ENCODE data around the gene TCF7.
"Not testable (repeated sequence)": the region's sequence is repeated elsewhere in the genome, so short reads cannot be mapped to it uniquely, and the experiment has no call there.

The TCF7 gene

GRCh38 chr5:134146651-134147518 lies 32.4 kb downstream of the TCF7 start:
- DNase-seq, result no peak

DNA sequence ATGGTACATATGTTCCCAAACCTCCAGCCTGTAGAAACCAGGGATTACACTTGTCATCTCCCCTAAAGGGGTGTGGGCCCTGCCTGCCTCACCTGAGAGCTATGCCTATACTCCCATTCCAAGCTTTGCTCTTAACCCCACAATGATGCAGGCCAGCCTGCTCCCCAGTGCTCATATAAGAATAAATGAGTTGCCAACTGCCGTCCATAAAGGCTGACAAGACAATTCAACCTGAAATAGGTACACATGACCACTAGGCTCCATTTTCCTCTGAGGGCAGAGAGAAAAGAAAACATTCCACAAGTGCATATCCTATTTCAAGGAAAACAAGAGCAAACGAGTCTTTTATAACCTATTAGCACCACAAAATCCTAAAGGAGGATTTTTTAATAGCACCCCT lies 33.8 kb downstream of the TCF7 start:
- no peak for DNase-seq

DNA sequence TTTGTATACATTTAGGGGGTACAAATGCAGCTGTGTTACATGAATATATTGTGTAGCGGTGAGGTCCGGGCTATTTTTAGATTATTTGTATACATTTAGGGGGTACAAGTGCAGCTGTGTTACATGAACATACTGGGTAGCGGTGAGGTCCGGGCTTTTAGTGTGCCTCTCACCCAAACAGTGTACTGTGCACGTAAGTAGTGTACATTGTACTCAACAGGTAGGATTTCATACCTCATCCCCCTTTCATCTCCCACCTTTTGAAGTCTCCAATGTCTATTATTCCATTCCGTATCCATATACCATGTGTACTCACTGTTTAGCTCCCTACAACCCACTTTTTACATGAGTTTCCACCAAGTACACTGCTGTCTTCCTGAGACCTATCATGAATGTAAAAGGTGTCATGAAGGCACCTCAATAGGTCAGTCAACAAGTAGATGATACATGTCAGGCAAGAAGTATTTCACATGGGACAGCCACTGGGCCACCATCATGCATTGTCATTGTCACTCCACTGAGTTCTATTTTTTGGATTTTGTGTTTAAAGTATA lies 34.6 kb downstream of the TCF7 start:
- DNase-seq, result no peak

GRCh38 chr5:134149571-134150303 lies 35.3 kb downstream of the TCF7 start:
- DNase-seq, result no peak

DNA sequence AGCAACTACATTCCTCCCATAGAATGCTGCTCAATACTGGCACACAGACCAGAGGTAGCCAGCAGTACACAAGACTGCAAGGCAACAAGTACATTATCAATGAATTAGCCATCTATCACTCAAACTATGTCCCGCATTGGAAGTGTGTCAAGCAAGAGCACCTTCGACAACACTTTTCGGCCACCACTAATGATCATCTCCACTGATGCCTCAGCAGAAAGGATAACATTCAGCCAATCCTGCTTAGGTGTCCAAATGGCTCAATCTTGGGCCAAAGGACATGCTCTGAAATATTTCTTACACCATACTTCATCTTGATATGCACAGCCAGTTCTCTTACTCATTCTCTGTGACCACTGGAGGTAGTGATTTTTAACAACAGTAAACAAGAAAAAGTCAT lies 37.2 kb downstream of the TCF7 start:
- DNase-seq, result no peak

DNA sequence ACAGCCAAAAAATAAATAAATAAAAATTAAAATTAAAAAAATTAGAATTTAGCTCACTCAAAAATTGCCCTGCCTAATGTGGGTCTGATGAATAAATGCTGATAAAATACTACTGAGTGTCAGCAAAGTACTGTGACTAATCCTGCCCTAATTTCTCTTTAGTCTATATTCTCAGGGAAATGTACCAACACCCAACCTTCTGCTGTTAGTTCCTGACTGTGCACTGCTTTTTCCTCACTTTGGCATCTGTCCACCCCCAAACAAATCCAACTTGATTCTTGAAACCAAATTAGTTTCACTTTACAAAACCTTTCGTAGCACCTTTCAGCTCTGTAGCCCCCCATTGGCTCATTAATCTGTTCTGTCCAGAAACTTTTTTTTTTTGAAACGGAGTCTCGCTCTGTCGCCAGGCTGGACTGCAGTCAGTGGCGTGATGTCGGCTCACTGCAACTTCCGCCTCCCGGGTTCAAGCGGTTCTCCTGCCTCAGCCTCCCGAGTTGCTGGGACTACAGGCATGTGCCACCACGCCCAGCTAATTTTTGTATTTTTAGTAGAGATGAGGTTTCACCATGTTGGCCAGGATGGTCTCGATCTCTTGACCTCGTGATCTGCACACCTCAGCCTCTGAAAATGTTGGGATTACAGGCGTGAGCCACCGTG lies 37.8 kb downstream of the TCF7 start:
- DNase-seq, result not testable (repeated sequence)

- no peak for DNase-seq
These were observed 38.8 kb downstream of the TCF7 start for GRCh38 chr5:134153241-134153640.

- no peak for DNase-seq
These were observed 39.2 kb downstream of the TCF7 start for GRCh38 chr5:134153657-134154056.

DNA sequence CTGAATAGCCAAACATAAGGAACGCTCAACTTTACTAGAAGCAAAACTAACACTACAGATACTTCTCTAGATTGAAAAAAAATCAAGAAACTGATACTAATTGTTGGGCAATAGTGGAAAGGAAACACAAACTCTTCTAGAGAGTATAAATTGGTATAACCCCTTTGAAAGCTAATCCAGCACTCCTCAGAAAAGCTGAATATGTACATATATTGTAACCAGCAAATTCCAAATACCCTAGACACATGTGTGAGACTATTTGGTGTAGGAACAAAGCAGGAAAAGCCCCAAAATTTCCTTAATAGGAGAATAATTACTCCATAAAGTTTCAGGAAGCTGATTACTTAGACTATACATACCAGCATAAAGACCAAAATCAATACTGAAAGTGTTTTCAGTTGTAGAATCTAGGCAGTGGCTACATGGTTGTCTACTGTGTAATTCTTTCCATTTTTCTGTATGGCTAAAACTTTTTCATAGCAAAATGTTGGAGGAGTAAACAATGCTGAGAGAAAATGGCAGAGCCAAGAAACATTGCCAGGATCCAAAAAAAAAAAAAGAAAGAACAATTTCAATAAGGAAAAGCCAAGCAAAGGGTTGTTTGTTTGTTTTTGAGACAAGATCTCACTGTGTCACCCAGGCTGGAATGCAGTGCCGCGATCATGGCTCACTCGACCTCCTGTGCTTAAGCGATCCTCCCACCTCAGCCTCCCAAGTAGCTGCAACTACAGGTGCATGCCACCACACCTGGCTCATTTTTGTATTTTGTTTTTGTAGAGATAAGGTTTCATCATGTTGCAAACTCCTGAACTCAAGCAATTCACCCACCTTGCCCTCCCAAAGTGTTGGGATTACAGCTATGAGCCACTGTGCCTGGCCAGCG lies 47.3 kb downstream of the TCF7 start:
- peak; percentile 41 for DNase-seq

- no peak for DNase-seq
These were observed 48.1 kb downstream of the TCF7 start for GRCh38 chr5:134162592-134162991.

DNA sequence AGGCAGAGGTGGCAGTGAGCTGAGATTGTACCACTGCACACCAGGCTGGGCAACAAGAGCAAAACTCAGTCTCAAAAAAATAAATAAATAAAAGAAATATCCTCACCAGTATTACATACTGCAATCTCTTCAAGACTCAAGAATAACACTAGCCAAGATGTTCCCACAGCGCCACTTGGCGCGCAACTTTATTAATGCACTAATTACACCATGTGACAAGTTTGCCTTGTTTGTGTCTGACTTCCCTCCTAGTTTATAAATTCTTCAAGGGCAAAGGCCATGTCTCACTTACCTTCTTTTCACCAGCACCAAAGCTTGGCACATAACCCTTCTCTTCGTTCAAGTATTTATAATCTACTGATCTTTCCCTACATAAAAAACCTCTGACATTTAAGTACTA lies 57.5 kb downstream of the TCF7 start:
- no peak for DNase-seq

DNA sequence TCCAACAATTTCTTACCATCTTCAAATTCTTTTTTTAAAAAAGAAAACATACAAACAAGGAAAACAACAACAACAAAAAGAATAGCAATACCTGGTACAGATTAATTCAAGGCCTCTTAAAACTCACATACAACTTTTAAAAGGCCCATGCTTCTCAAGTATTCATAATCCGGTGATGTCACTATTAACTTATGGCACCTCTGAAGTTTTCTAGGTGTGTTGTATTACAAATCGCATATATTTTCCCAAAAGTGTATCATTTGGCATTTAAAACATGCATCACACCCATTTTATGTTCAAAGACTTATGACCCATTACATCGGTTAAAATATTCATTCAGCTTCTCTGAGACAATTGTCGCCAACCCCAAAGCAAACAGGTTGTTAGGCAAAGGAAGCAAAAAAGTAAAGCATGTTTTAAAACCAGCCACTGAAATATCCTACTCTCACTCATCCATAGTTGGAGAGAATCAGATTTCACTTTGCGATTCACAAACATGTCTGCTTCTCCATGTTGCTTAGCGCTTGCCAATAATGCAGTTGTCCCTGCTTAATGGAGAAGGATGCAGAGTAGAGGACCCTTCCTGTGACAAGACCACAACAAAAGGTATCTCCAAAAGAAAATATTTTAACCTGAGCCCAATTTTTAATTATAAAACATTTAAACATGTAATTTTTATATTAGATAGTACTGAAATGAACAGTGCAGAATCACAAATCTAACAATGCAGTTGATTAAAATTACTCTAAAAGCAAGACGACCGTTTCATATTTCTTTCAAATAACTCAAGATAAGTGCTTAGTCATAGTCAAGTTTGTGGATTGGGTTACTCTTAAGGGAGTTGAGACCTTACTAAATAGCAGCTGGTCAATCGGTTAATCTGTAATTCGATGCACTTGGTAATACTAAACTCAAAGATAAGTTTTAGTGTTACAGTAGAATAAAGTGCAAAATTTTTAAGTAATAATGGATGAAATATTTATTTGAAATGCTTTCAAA lies 60.7 kb downstream of the TCF7 start:
- peak; percentile 14 for DNase-seq

GRCh38 chr5:134175921-134176510 lies 61.5 kb downstream of the TCF7 start:
- peak; percentile 16 for DNase-seq

- peak; percentile 92 for DNase-seq
These were observed 62.3 kb downstream of the TCF7 start, which contains the start of gene SKP1 for GRCh38 chr5:134176511-134177368. TSS of gene SKP1 (minus strand) at chr5:134176950. CDS start at chr5:134174022, 2,928 bp downstream.

- DNase-seq, result no peak
These were observed 63.1 kb downstream of the TCF7 start for GRCh38 chr5:134177369-134178095.

DNA sequence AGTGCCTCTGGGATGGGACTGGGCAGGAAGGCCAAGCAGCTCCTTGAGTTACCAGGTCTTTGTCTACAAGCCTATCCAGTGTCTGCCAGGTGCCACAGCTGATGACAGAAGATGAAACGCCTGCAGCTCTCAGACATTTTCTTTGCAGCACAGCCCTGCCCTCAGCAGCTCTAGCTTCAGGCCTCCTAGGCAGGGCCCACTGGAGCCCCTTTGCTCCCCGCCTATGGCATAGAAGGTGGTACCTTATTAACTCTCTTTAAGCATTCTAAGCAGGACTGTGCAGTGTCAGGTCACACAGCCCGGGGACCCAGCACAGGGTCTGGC lies 63.6 kb downstream of the TCF7 start:
- DNase-seq, result no peak

DNA sequence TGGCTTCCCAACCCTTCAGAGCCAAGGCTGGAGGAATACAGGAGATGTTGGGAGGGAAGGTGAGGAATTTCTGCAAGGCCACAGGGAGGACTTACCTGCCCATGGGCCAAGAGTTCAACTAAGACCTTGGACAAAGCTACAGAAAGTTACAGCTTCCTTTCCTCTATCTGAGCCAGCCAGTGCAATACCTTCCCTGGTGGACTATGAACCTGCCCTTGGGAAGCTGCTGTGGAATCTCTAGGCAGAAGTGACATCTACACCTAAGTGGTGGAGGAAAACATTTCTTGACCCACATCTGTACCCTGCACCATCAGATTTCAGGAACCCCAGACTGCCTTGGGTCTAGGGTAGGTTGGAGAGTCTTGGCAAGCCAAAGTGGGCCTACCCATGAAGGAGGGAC lies 69.0 kb downstream of the TCF7 start:
- no peak for DNase-seq

- DNase-seq, result peak; percentile 80
These were observed 70.0 kb downstream of the TCF7 start for GRCh38 chr5:134184155-134185135.
